Inflammatory macrophage (primary cell): ENCODE results near the gene OR7G2.
"Not testable (repeated sequence)": the region's sequence is repeated elsewhere in the genome, so short reads cannot be mapped to it uniquely, and the experiment has no call there.

Experiments
- DNase-seq, 2 donors: peaks; one replicate each; pipeline ENCODE4 v3.0.0-alpha.2; 2020 to 2022

The OR7G2 gene

DNA sequence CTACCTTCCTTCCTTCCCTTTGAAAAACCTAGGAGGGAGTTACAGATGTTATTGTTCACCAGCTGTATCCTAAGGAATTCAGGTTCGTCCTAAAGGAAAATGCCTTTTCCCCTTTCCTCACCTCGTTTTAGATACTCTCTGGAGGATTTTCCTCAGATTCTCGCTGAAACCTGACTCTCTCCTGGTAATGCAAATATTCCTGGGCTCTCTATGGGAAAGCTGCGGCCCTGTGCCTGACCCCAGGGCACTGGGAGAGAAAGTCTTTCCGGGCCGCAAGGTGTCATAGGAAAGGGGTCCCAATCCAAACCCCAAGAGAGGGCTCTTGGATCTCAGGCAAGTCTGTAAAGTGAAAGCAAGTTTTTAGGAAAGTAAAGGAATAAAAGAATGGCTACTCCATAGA lies 33.5 kb downstream of the OR7G2 start:
- DNase-seq, result no peak

- not testable (repeated sequence) for DNase-seq
Observed at GRCh38 chr19:9071720-9072119, 35.6 kb downstream of the OR7G2 start.

DNA sequence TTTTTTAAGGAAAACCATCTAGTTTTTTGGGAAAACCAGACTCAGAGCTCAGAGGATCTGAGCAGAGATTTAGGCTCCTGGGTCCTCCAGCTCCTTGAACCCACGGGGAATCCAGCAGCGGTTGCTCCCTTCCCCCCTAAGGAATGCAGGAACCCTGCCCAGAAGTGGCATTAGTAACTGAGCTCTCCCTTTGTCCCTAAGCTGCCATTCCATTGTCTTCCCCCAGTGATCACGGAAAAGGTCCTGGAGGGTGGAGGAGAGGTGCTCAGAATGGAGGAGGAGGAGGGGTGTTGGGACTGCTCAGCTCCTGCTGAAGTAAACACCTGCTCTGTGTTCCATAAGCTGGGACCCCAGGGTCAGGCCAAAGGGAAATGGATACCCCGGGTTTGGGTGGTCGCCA lies 37.2 kb downstream of the OR7G2 start:
- DNase-seq, result no peak

GRCh38 chr19:9065457-9066014 lies 41.7 kb downstream of the OR7G2 start:
- DNase-seq, result no peak

DNA sequence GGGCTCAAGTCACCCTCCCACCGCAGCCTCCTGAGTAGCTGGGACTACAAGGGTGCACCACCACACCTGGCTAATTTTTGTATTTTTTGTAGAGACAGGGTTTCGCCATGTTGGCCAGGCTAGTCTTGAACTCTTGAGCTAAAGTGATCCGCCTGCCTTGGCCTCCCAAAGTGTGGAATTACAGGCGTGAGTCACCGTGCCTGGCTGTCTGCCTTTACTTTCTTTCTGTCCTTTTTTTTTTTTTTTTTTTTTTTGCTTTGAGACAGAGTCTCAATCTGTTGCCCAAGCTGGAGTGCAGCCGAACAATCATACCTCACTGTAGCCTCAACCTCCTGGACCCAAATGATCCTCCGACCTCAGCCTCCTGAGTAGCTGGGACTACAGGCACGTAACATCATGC lies 45.4 kb downstream of the OR7G2 start:
- no peak for DNase-seq

DNA sequence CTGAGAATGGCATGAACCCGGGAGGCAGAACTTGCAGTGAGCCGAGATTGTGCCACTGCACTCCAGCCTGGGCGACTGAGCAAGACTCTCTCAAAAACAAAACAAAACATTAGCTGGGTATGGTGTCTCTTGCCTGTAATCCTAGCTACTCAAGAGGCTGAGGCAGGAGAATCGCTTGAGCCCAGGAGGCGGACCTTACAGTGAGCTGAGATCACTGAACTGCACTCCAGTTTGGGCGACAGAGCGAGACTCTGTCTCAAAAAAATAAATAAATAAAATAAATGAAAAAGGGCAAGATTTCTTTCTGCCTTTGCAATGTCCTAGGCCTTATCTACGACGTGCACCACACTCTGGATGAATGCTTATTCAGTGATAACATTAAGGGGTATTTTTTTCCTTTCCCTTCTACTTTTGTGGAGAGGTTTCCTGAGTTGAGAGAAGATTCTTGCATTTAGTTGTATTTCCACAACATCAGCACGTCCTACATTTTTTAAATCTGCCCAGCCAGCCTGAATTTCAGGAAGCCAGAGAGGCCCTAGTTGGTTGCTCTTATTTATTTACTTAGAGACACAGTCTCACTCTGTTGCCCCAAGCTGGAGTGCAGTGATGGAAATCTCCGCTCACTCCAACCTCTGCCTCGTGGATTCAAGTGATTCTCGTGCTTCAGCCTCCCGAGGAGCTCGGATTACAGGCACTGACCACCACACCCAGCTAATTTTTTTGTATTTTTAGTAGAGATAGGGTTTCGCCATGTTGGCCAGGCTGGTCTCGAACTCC lies 46.5 kb downstream of the OR7G2 start:
- DNase-seq, result no peak

- DNase-seq, result no peak
Observed at GRCh38 chr19:9058905-9059667, 48.2 kb downstream of the OR7G2 start.

DNA sequence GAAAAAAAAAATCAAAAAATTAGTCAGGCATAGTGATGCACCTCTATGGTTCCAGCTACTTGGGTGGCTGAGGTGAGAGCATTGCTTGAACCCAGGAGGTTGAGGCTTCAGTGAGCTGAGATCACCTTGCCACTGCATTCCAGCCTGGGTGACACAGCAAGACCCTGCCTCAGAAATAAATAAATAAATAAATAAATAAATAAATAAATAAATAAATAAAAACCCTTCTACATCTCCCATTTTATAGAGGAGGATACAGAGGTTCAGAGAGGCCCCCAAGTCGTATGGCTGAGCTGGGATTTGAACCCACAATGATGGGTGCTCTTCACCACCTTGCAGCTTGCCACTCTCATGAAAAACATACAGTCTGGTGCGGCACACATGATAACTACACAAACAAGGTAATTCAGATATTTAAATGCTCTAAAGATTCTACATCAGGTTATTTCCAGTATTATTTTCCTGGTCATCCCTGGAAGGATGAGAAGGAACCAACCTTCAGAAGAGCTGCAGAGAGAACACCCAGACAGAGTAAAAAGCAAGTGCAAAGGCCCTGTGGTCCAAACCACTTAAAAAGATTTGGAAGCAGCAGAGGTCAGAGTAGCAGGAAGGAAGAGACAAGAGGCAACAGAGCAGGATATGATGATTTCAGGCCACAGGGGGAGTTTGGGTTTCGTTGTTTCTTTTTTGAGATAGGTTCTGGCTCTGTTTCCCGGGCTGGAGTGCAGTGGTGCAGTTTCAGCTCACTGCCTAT lies 49.6 kb downstream of the OR7G2 start:
- DNase-seq, result no peak

- DNase-seq, result not testable (repeated sequence)
Observed at GRCh38 chr19:9056131-9056530, 51.1 kb downstream of the OR7G2 start.

GRCh38 chr19:9054765-9055164 lies 52.5 kb downstream of the OR7G2 start:
- DNase-seq, result no peak

DNA sequence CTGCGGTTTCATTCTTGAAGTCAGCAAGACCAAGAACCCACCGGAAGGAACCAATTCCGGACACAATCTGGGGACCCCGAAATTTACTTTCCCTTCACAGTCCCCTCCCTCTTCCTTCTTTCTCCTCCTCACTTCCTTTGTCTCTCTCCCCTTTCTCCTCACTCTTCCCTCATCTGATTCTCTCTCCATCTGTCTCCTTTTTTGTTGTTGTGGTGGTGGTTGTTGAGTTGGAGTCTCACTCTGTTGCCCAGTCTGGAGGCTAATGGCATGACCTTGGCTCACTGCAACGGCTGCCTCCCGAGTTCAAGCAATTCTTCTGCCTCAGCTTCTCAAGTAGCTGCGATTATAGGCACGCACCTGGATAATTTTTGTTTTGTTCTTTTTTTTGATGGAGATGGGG lies 53.1 kb downstream of the OR7G2 start:
- DNase-seq, result no peak

GRCh38 chr19:9053674-9054073 lies 53.6 kb downstream of the OR7G2 start:
- DNase-seq, result not testable (repeated sequence)

DNA sequence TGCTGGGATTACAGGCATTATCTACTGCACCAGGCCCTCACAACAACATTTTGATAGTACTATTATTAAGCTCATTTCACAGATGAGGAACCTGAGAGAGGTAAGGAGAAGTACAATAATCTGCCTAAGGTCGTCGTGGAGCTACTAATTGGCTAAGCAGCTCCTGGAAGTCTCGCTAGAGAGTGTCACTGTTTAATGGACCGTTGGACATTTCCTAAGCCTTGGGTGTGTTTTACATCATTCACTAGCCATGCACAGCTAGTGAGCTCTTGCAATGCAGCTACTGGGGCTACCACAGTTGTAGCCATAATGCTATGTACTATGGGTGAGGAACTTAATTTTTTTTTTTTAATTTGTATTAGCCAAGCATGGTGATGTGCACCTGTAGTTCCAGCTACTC lies 54.4 kb downstream of the OR7G2 start:
- no peak for DNase-seq
